NT2/D1 (cell line): ENCODE measurements around the gene HS2ST1.

ENCODE experiments used
- SUZ12 ChIP-seq: IDR thresholded peaks from 2 replicates; pipeline ENCODE4 v1.6.1; 2011; ENCODE audit not compliant: insufficient read length, insufficient read depth; ENCODE audit errors: extremely low read depth
- YY1 ChIP-seq: IDR thresholded peaks from 2 replicates; pipeline ENCODE4 v1.6.1; 2011; ENCODE audit not compliant: insufficient read length, insufficient read depth
- ZNF274 ChIP-seq: IDR thresholded peaks from 2 replicates; pipeline ENCODE4 v1.6.1; 2011; ENCODE audit warnings: mild to moderate bottlenecking, low read depth, low read length

DNA sequence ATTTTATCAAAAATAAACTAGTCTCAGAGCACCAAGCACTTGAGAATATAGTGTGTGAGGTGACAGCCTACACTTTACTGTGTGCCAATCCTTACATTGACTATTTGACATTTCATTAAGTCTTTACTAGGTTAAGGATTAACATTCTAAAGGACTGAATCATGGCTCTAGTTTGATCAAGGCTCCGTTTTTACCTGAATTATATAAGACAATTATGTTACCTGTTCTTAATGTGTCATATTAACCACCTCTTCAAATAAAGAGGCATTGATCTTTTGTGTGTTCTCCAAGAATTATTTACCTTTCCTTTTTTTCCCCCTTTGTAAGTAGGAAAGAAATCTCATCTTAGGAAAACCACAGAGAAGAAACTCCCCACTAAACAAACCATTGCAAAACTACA is 189.7 kb downstream of the HS2ST1 start:
- TF ChIP-seq YY1 (no peak), ZNF274 (no peak), SUZ12 (no peak)
